Activated naive CD4-positive, alpha-beta T cell treated with anti-CD3 and anti-CD28 coated beads for 36 hours (primary cell): ENCODE data around the gene TAAR2. TPM values are rescaled to one million over a fixed set of nuclear protein-coding genes. Genes with fewer than 3 reads are reported as not detected.
"Not testable (repeated sequence)": the region's sequence is repeated elsewhere in the genome, so short reads cannot be mapped to it uniquely, and the experiment has no call there.

ENCODE experiments used
- CTCF ChIA-PET: fragments of 350-600 bp; sonication (Branson Sonifier 250); formaldehyde crosslinking; loops from one replicate; lab custom pipeline; 2021; ENCODE audit warnings: antibody characterized with exemption; lab: Charles Lee
- DNase-seq: peaks from one replicate; pipeline ENCODE4 v3.0.0-alpha.2; 2020
- H3K27ac Mint-ChIP-seq: one replicate; pipeline ENCODE4 v1.8.0; 2021; ENCODE audit warnings: mild to moderate bottlenecking, mixed read lengths
- H3K27me3 Mint-ChIP-seq: one replicate; pipeline ENCODE4 v1.8.0; 2021; ENCODE audit warnings: low read depth, mixed read lengths
- H3K36me3 Mint-ChIP-seq: one replicate; pipeline ENCODE4 v1.8.0; 2021; ENCODE audit warnings: low read depth, mixed read lengths
- H3K4me1 Mint-ChIP-seq: one replicate; pipeline ENCODE4 v1.8.0; 2021; ENCODE audit warnings: low read depth, mixed read lengths
- H3K4me3 Mint-ChIP-seq: one replicate; pipeline ENCODE4 v1.8.0; 2021; ENCODE audit warnings: mild to moderate bottlenecking, moderate library complexity, mixed read lengths
- H3K9me3 Mint-ChIP-seq: one replicate; pipeline ENCODE4 v1.8.0; 2021; ENCODE audit warnings: mixed read lengths
- intact Hi-C: fragments of 100-400 bp; cut with micrococcal nuclease; formaldehyde crosslinking; loops from one replicate; pipeline ENCODE4 v1.15.1; 2023
- total RNA-seq, 2 experiments: library from RNA; stranded (reverse); gene quantifications; one replicate each; pipeline ENCODE4 v1.2.3, GENCODE V29; 2021

Gene TAAR2
- total RNA-seq, 2 experiments from 2014 or later: not detected

DNA sequence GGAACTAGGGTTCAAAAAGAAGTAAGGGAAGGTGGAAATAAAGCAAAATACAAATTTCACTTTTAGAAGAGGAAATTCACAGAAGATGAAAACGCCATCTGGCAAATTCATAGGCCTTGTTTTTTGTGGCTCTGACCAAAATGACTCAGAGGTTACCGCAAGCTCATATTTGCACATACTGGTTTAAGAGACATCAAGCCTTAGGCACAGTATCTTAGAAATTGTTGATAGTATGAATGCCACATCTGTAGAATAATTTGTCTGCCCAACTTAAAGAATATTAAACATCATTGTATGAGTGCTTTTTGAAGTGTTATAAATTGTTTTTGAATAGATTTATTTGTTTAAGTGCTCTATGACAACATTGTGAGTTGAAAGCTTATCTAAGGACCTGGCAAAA is 24.3 kb upstream of the TAAR2 start:
- DNase-seq: peak; percentile 35
- H3K27me3 Mint-ChIP-seq: no peaks in the 10 kb centered on the region
- intact Hi-C loops: no loop called here
- H3K4me1 Mint-ChIP-seq: peaks cover 2% of the 10 kb centered on the region
- H3K27ac Mint-ChIP-seq: no peak overlapping the region
- H3K9me3 Mint-ChIP-seq: no peaks in the 10 kb centered on the region
- no peak overlapping the region for H3K4me3 Mint-ChIP-seq
- no peaks in the 10 kb centered on the region for H3K36me3 Mint-ChIP-seq
- CTCF ChIA-PET: interaction anchor here (1.0 kb wide), 1 partner anchor 264 kb away, joined by 3 read pairs; no protein-coding TSS in a partner anchor

DNA sequence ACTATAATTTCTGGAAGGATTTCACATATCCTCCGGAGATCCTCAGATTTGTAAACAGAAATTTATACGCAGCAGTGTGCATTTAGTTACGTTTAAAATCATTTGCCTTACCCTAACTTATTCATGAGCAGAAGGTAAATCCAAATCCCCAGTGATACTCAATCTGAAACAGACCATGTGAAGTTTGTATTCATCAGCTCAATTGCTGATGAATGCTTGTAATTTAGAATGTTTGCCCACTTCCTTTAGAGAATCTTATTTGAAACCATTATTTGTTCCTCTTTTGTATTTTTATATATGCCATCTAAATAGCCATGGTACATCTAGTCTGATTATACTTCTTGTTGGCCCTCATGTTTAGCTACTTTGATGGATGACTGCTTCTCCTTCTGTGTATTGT is 19.5 kb upstream of the TAAR2 start:
- CTCF ChIA-PET: interaction anchor here (0.6 to 1.0 kb wide), 2 partner anchors 10 to 53 kb away, joined by 3 read pairs; no protein-coding TSS in a partner anchor
- no peaks in the 10 kb centered on the region for H3K36me3 Mint-ChIP-seq
- DNase-seq: no peak
- H3K9me3 Mint-ChIP-seq: no peaks in the 10 kb centered on the region
- intact Hi-C loops: no loop called here
- H3K4me3 Mint-ChIP-seq: no peak overlapping the region
- peaks cover 2% of the 10 kb centered on the region for H3K27me3 Mint-ChIP-seq
- peaks cover 2% of the 10 kb centered on the region for H3K4me1 Mint-ChIP-seq
- no peak overlapping the region for H3K27ac Mint-ChIP-seq

DNA sequence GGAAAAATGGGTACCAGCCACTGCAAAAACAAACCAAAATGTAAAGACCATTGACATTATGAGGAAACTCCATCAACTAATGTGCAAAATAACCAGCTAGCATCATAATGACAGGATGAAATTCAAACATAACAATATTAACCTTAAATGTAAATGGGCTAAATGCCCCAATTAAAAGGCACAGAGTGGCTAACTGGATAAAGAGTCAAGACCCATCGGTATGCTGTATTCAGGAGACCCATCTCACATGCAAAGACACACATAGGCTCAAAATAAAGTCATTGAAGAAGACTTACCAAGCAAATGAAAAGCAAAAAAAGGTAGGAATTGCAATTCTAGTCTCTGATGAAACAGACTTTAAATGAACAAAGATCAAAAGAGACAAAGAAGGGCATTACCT is 13.1 kb upstream of the TAAR2 start:
- H3K4me3 Mint-ChIP-seq: not testable (repeated sequence)

DNA sequence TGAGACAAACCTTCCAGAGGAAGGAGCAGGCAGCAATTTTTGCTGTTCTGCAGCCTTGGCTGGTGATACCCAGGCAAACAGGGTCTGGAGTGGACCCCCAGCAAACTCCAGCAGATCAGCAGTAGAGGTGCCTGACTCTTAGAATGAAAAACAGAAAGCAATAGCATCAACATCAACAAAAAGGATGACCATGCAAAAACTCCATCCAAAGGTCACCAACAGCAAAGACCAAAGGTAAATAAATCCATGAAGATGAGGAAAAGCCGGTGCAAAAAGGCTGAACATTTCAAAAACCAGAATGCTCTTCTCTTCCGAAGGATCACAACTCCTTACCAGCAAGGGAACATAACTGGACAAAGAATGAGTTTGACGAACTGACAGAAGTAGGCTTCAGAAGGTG is 11.8 kb upstream of the TAAR2 start:
- CTCF ChIA-PET, H3K27ac Mint-ChIP-seq: not testable (repeated sequence)

More for the DNA sequence above, 13.1 kb upstream of the TAAR2 start:
- H3K36me3 Mint-ChIP-seq, DNase-seq, intact Hi-C loops, CTCF ChIA-PET, H3K4me1 Mint-ChIP-seq, H3K27ac Mint-ChIP-seq, H3K9me3 Mint-ChIP-seq: not testable (repeated sequence)
- peaks cover 33% of the 10 kb centered on the region for H3K27me3 Mint-ChIP-seq

DNA sequence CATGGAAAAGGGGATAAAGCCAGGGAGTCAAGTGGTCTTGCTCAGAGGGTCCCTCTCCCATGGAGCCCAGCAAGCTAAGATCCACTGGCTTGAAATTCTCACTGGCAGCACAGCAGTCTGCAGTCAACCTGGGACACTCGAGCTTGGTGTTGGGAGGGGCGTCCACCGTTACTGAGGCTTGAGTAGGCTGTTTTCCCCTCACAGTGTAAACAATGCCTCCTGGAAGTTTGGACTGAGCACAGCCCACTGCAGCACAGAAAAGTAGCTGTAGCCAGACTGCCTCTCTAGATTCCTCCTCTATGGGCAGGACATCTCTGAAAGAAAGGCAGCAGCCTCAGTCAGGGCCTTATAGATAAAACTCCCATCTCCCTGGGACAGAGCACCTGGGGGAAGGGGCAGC is 11.2 kb upstream of the TAAR2 start:
- H3K4me3 Mint-ChIP-seq, H3K9me3 Mint-ChIP-seq, H3K36me3 Mint-ChIP-seq, DNase-seq, H3K27ac Mint-ChIP-seq, H3K4me1 Mint-ChIP-seq, intact Hi-C loops: not testable (repeated sequence)
- H3K27me3 Mint-ChIP-seq: peaks cover 33% of the 10 kb centered on the region
- CTCF ChIA-PET: interaction anchor here (0.5 kb wide), 1 partner anchor 36 kb away, joined by 3 read pairs; no protein-coding TSS in a partner anchor

More for the DNA sequence above, 11.8 kb upstream of the TAAR2 start:
- H3K9me3 Mint-ChIP-seq, DNase-seq, H3K36me3 Mint-ChIP-seq, H3K4me3 Mint-ChIP-seq, intact Hi-C loops, H3K4me1 Mint-ChIP-seq: not testable (repeated sequence)
- H3K27me3 Mint-ChIP-seq: peaks cover 33% of the 10 kb centered on the region

DNA sequence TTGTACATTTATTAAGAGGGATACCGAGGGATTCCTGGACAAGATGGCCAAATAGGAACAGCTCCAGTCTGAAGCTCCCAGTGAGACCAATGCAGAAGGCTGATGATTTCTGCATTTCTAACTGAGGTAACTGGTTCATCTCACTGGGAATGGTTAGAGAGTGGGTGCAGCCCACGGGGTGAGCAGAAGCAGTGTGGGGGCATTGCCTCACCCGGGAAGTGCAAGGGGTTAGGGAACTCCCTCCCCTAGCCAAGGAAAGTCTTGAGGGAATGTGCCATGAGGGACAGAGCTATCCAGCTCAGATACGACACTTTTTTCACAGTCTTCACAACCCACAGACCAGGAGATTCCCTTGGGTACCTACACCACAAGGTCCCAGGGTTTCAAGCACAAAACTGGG is 10.7 kb upstream of the TAAR2 start:
- CTCF ChIA-PET: interaction anchor here (0.5 kb wide), 1 partner anchor 36 kb away, joined by 3 read pairs; no protein-coding TSS in a partner anchor
- no peak overlapping the region for H3K27ac Mint-ChIP-seq
- H3K4me3 Mint-ChIP-seq: no peak overlapping the region
- no peaks in the 10 kb centered on the region for H3K9me3 Mint-ChIP-seq
- H3K36me3 Mint-ChIP-seq: no peaks in the 10 kb centered on the region
- H3K27me3 Mint-ChIP-seq: peaks cover 33% of the 10 kb centered on the region
- no peak for DNase-seq
- intact Hi-C loops: no loop called here
- no peaks in the 10 kb centered on the region for H3K4me1 Mint-ChIP-seq

DNA sequence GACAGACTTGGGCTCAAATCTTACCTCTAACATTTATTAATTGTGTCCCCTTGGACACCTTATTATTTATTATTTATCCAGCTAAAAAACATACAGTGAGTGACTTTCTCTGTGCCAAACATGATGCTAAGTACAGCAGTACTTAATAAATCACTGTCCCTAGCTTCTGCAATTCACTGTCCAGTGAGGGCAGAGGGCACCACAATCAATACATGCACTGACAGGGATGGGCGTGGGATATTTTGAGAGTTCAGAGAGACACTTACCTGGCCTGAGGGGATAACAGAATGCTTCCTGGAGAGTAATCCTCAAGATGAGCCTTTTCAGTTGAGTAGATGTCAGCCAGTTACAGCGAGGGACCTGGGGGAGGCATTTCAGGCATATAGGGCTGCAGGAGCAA is 9.3 kb upstream of the TAAR2 start:
- H3K9me3 Mint-ChIP-seq: no peaks in the 10 kb centered on the region
- CTCF ChIA-PET: interaction anchor here (1.4 kb wide), 1 partner anchor 11 kb away, joined by 3 read pairs; no protein-coding TSS in a partner anchor
- no peak for DNase-seq
- H3K4me3 Mint-ChIP-seq: no peak overlapping the region
- H3K4me1 Mint-ChIP-seq: no peaks in the 10 kb centered on the region
- no peaks in the 10 kb centered on the region for H3K36me3 Mint-ChIP-seq
- intact Hi-C loops: no loop called here
- no peak overlapping the region for H3K27ac Mint-ChIP-seq
- H3K27me3 Mint-ChIP-seq: peaks cover 36% of the 10 kb centered on the region

DNA sequence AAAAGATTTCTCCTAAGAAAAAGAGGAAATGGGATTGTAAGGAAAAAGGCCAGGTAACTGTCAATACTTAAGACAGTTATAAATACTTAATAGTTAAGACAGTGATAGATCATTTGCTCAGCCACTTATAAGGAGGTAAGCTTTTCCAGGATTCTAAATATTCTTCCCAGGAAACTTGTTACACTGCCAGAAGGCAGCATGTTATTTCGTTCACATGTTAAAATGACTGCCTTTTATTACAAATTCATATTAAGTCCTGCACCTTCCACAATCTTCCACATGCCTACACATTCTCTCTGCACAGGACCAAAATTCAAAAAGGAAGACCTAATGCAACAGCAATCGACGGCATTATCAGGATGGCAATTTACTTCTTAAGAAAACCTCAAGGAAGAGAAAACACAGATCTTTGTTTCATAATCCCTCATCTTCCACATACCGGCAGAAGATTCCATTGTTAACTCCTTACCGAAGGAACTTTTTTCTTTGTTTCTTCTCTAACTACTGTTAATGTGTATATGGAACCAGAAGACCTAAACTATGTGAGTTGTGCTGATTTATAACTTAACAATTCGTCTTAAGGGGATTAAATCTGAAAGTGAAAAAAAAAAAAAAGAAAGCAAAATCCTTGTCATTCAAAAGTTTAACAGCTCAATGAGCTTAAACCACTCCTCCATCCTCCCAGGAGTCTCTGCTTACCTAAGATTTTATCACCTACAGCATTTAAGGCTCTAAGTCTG is 799 bp downstream of the TAAR2 start:
- intact Hi-C loops: no loop called here
- H3K27me3 Mint-ChIP-seq: peaks cover 19% of the 10 kb centered on the region
- CTCF ChIA-PET: no interaction called here
- H3K27ac Mint-ChIP-seq: no peak overlapping the region
- H3K36me3 Mint-ChIP-seq: no peaks in the 10 kb centered on the region
- DNase-seq: no peak
- no peak overlapping the region for H3K4me3 Mint-ChIP-seq
- H3K4me1 Mint-ChIP-seq: no peaks in the 10 kb centered on the region
- H3K9me3 Mint-ChIP-seq: peaks cover 7% of the 10 kb centered on the region

DNA sequence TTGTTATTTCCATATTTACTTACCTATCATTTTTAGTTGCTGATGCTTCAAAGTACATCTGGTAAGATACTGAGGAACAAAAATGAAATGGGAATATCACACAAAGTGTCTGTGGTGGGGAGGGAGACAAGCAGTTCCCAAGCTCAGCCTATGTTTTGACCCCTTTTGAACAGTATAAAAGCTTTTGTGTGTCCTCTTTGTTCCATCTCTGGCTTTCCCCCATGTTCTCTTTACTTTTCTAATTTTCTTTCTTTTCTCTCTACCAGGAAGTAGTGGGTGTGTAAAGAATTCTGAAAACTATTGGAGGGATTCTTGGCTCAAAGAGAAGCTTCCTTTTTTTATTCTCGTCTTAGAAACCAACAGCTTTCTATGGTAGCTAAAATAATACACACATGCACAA is 7.4 kb downstream of the TAAR2 start:
- Mint-ChIP-seq H3K27ac (no peak overlapping the region), H3K4me3 (no peak overlapping the region), H3K4me1 (no peaks in the 10 kb centered on the region), H3K9me3 (no peaks in the 10 kb centered on the region), H3K36me3 (no peaks in the 10 kb centered on the region), H3K27me3 (peaks cover 5% of the 10 kb centered on the region)
- DNase-seq: no peak
- CTCF ChIA-PET: no interaction called here
- intact Hi-C loops: no loop called here

DNA sequence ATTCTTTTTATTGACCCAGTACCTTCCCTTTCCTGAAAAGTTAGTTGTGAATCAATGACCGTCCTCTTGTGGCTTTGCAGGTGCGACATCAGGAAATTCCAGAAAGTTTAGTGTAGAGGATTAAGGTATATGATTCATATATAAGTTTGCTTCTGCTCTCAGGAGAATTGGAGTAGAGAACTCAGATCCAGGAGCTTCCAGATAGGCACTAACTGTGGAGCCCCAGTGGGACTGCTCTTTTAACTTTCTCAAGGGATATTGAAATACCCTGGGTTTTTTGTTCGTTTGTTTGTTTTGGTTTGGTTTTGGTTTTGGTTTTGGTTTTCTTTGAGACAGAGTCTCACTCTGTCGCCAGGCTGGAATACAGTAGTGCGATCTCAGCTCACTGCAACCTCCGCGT is 9.5 kb downstream of the TAAR2 start:
- no peak overlapping the region for H3K27ac Mint-ChIP-seq
- DNase-seq: no peak
- peaks cover 4% of the 10 kb centered on the region for H3K27me3 Mint-ChIP-seq
- H3K4me3 Mint-ChIP-seq: peak overlapping the region; percentile 11
- no peaks in the 10 kb centered on the region for H3K36me3 Mint-ChIP-seq
- intact Hi-C loops: no loop called here
- H3K4me1 Mint-ChIP-seq: no peaks in the 10 kb centered on the region
- CTCF ChIA-PET: no interaction called here
- H3K9me3 Mint-ChIP-seq: no peaks in the 10 kb centered on the region

DNA sequence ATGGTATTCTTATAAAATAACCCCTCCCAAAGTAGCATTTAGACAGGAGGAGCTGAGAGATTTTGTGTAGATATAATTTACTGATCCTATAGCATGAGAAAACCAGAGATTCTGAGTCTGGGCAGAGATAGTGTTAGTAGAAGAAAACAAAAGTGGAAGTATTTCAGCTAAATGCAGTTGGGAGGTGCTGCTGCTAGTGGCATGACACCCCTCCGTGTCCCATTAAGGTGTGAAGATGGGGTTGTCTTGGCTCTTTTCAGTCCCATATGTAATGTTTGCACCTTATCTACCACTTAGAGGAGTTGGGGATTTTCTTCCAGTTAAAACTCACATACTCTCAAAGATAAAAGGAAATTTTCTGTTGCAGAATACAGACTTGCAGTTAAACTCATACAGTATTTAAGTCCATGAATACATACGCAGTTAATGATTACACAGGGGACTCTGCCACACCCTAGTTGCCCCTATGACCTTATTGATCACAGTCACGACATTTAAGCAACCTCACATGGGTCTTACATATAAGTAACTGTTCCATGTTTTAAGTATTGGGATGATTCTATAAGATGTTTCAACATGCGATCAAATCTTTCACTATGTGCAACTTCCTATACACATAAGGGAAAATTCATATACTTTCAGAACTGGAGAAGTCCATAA is 11.5 kb downstream of the TAAR2 start:
- Mint-ChIP-seq H3K27ac (no peak overlapping the region), H3K36me3 (no peaks in the 10 kb centered on the region), H3K4me3 (no peak overlapping the region), H3K4me1 (no peaks in the 10 kb centered on the region), H3K9me3 (no peaks in the 10 kb centered on the region), H3K27me3 (peaks cover 4% of the 10 kb centered on the region)
- no peak for DNase-seq
- intact Hi-C loops: no loop called here
- CTCF ChIA-PET: no interaction called here

DNA sequence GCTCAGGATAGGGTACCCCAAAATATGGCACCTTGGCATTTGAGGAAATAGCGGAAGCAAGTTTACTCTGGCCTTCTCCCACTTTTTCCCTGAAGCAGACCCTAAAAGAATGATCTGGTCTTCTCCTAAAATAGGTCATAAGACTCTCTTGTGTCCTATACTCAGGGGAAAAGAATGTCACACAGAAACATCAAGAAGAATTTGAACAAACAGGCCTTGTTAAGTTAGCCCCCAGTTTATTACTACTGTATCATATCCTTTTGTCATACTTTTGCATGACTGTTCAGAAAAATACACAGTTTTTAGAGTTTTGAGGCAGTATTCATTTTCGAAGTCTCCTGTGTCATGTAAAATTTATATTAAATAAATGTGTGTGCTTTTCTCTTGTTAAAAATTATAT is 12.5 kb downstream of the TAAR2 start:
- Mint-ChIP-seq H3K9me3 (no peaks in the 10 kb centered on the region), H3K27me3 (peaks cover 4% of the 10 kb centered on the region), H3K4me3 (no peak overlapping the region), H3K27ac (no peak overlapping the region), H3K4me1 (no peaks in the 10 kb centered on the region), H3K36me3 (no peaks in the 10 kb centered on the region)
- no peak for DNase-seq
- CTCF ChIA-PET: no interaction called here
- intact Hi-C loops: no loop called here
